ENCODE data around the gene OXSR1. TPM values are rescaled to one million over a fixed set of nuclear protein-coding genes. Genes with fewer than 3 reads are reported as not detected.

Gene OXSR1
- total and polyA plus RNA-seq, 2 experiments from 2014 or later: 16.0 to 41.1 TPM

DNA sequence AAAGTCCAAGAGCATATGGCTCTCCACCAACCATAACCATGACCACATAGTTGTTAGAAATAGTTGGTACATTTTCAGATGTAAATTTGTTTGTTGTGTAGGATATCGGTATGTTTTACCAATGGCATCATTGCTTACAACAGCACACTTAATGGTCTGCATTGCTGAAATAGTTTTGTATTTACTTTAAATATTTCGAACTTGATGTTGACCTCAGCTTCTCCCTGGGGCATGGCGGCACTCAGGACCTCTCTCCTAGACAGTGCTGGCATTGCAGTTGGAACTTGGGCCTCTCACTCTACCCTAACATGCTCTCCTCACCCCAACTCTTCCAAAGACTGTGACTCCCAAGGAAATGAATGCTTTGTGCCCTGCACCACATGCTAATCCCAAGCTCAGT, 105.3 kb downstream of the OXSR1 start (continued):
- TF ChIP-seq REST (IDR thresholded peaks at IDR 0.05; ENCODE audit: unreplicated experiment): no peak
- TF ChIP-seq EZH2phosphoT487 (IDR thresholded peaks at IDR 0.05; ENCODE audit: unreplicated experiment): no peak
- no peak for TF ChIP-seq EZH2 (IDR thresholded peaks at IDR 0.05; ENCODE audit: low read depth, unreplicated experiment)
- TF ChIP-seq, protein P1, sequence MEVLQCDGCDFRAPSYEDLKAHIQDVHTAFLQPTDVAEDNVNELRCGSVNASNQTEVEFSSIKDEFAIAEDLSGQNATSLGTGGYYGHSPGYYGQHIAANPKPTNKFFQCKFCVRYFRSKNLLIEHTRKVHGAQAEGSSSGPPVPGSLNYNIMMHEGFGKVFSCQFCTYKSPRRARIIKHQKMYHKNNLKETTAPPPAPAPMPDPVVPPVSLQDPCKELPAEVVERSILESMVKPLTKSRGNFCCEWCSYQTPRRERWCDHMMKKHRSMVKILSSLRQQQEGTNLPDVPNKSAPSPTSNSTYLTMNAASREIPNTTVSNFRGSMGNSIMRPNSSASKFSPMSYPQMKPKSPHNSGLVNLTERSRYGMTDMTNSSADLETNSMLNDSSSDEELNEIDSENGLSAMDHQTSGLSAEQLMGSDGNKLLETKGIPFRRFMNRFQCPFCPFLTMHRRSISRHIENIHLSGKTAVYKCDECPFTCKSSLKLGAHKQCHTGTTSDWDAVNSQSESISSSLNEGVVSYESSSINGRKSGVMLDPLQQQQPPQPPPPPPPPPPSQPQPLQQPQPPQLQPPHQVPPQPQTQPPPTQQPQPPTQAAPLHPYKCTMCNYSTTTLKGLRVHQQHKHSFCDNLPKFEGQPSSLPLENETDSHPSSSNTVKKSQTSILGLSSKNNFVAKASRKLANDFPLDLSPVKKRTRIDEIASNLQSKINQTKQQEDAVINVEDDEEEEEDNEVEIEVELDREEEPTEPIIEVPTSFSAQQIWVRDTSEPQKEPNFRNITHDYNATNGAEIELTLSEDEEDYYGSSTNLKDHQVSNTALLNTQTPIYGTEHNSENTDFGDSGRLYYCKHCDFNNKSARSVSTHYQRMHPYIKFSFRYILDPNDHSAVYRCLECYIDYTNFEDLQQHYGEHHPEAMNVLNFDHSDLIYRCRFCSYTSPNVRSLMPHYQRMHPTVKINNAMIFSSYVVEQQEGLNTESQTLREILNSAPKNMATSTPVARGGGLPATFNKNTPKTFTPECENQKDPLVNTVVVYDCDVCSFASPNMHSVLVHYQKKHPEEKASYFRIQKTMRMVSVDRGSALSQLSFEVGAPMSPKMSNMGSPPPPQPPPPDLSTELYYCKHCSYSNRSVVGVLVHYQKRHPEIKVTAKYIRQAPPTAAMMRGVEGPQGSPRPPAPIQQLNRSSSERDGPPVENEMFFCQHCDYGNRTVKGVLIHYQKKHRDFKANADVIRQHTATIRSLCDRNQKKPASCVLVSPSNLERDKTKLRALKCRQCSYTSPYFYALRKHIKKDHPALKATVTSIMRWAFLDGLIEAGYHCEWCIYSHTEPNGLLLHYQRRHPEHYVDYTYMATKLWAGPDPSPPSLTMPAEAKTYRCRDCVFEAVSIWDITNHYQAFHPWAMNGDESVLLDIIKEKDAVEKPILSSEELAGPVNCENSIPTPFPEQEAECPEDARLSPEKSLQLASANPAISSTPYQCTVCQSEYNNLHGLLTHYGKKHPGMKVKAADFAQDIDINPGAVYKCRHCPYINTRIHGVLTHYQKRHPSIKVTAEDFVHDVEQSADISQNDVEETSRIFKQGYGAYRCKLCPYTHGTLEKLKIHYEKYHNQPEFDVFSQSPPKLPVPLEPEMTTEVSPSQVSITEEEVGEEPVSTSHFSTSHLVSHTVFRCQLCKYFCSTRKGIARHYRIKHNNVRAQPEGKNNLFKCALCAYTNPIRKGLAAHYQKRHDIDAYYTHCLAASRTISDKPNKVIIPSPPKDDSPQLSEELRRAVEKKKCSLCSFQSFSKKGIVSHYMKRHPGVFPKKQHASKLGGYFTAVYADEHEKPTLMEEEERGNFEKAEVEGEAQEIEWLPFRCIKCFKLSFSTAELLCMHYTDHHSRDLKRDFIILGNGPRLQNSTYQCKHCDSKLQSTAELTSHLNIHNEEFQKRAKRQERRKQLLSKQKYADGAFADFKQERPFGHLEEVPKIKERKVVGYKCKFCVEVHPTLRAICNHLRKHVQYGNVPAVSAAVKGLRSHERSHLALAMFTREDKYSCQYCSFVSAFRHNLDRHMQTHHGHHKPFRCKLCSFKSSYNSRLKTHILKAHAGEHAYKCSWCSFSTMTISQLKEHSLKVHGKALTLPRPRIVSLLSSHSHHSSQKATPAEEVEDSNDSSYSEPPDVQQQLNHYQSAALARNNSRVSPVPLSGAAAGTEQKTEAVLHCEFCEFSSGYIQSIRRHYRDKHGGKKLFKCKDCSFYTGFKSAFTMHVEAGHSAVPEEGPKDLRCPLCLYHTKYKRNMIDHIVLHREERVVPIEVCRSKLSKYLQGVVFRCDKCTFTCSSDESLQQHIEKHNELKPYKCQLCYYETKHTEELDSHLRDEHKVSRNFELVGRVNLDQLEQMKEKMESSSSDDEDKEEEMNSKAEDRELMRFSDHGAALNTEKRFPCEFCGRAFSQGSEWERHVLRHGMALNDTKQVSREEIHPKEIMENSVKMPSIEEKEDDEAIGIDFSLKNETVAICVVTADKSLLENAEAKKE (CRISPR knock-in tag; IDR thresholded peaks at IDR 0.05): no peak

DNA sequence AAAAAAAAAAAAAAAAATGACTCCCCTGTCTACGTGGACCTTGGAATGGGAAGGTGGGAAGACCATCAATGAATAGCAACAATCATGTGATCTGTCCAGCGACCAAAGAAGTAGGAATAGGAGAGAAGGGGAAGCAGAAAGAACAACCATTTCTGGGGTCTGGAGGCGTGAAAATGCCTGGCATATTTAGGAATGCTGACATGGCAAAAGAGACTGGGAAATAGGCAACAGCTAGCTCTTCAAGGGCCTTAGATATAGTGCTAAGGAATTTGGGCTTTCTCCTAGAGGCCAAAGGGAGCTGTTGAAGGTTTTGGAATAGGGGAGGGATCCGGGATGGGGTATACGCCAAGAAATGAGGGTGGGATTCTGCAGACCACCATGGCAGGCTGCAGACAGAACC, 106.2 kb downstream of the OXSR1 start:
- no peak overlapping the region for H3K4me3 Mint-ChIP-seq
- Histone ChIP-seq H3K9me2 (ENCODE audit: insufficient read depth) (0 out of 2 replicates have a peak, but pooled peaks cover 11% of the 10 kb centered on the region), H3F3A (replicated peaks; ENCODE audit: low read depth) (no peaks in the 10 kb centered on the region), H3K36me3 (ENCODE audit: insufficient read depth) (no peaks in the 10 kb centered on the region), H3K79me2 (replicated peaks; ENCODE audit: insufficient read depth) (no peaks in the 10 kb centered on the region), H3K27me3 (ENCODE audit: insufficient read depth) (no peaks in the 10 kb centered on the region), H3K4me2 (no peak overlapping the region), H4K20me1 (replicated peaks; ENCODE audit: insufficient read depth) (no peaks in the 10 kb centered on the region; the same call in 1 of the 2 replicates), H3K4me1 (ENCODE audit: insufficient read depth) (peaks cover 12% of the 10 kb centered on the region), H3K27ac (ENCODE audit: low read depth) (no peak overlapping the region), H2AFZ (no peak overlapping the region), H3K4me3 (no peak overlapping the region)
- DNase-seq (ENCODE audit: low spot score): no peak
- H3K27me3 Mint-ChIP-seq (ENCODE audit: insufficient read depth, low read depth, poor library complexity): no peaks in the 10 kb centered on the region
- no peak for ATAC-seq
- H3K9me3 Mint-ChIP-seq: no peaks in the 10 kb centered on the region
- no peaks in the 10 kb centered on the region for H3K36me3 Mint-ChIP-seq (ENCODE audit: low read depth)
- H3K4me1 Mint-ChIP-seq: peaks cover 13% of the 10 kb centered on the region
- no peak overlapping the region for H3K27ac Mint-ChIP-seq
- TF ChIP-seq EZH2phosphoT487 (IDR thresholded peaks at IDR 0.05; ENCODE audit: unreplicated experiment): no peak
- no peak for TF ChIP-seq ETS1 (IDR thresholded peaks at IDR 0.05)
- no peak for TF ChIP-seq POLR2AphosphoS5 (IDR thresholded peaks at IDR 0.05; ENCODE audit: low read depth)
- TF ChIP-seq REST (IDR thresholded peaks at IDR 0.05; ENCODE audit: unreplicated experiment): no peak
